Epithelial cell of esophagus (primary cell): ENCODE data around the gene DCLK3.

Experiments
- DNase-seq: peaks from one replicate; pipeline ENCODE4 v3.0.0; 2010; ENCODE audit warnings: low read depth
- H3K4me3 ChIP-seq: 2 replicates; pipeline ENCODE4 v1.5.1; 2011; ENCODE audit warnings: mild to moderate bottlenecking, low read length, control low read depth
- TF ChIP-seq, protein P1 (sequence below): IDR thresholded peaks from 2 replicates; pipeline ENCODE4 v1.5.1; 2011; ENCODE audit warnings: low read depth, mild to moderate bottlenecking, low read length, control low read depth, inconsistent platforms; ENCODE audit not compliant: insufficient read depth; ENCODE audit errors: missing control alignments

The DCLK3 gene

DNA sequence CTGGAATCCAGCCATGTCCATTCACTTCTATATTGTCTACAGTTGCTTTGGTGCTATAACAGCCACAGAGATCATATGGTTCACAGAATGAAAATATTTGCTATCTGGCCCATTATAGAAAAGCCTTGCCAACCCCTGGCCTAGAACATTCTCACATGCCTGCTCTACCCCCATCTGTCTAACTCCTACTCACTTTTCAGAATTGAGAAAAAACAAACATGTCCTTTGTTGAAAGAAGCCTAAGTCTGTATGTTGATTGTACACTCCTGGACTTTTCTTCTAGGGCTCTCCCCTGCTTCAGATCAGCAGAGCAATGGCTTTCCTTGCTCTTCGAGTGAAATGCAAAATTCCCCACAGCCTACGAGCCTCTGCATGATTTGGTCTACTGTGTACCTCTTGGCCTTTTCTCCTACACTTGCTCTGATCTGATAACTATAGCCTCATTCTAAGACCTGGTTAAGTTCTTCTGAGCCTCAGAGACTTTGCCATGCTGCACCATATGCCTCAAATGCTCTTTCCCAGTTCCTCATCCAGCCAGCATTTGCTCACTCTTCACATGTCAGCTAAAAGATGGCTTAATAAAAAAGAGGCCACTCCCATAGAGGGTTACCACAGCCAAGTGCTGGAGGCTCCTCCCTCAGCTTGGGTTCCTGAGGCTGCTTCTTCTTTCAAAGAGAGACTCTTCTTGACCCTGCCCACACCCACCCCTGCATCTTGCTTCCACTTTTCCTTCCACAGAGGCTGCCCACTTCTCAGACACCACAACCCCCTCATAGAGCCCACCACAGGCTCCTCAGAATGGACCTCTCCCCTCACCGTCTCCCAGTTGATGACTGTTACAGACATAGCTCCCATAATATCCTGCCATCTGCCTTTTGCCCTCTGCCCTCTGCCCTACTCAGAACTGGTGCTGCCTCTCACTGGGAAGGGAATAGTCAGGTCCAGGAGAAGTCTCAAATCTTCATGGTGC is 22.9 kb upstream of the DCLK3 start:
- no peak overlapping the region for H3K4me3 ChIP-seq
- no peak for DNase-seq
- TF ChIP-seq, protein P1, sequence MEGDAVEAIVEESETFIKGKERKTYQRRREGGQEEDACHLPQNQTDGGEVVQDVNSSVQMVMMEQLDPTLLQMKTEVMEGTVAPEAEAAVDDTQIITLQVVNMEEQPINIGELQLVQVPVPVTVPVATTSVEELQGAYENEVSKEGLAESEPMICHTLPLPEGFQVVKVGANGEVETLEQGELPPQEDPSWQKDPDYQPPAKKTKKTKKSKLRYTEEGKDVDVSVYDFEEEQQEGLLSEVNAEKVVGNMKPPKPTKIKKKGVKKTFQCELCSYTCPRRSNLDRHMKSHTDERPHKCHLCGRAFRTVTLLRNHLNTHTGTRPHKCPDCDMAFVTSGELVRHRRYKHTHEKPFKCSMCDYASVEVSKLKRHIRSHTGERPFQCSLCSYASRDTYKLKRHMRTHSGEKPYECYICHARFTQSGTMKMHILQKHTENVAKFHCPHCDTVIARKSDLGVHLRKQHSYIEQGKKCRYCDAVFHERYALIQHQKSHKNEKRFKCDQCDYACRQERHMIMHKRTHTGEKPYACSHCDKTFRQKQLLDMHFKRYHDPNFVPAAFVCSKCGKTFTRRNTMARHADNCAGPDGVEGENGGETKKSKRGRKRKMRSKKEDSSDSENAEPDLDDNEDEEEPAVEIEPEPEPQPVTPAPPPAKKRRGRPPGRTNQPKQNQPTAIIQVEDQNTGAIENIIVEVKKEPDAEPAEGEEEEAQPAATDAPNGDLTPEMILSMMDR, result no peak

DNA sequence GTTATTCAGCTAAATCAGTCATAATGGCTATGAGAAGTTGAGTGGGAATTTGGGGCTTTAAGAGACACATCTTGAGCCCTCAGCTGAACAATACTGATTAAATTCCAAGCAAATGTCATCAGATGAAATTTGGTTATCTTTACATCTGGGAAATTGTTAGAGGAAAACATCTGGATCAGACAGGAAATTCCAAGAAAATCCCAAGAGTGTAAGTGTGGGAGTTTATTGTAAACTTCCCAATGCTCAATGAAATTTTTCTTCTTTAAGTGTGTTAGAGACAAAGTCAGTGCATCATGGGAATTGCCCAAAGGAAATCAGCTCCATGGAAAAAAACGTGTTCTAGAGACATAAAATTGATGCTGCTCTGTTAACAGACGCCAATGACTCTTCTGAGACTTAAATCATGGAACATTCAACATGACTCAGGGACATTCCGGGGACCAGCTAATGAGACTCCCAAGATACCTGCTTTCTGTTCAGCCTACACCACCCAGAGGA is 19.8 kb upstream of the DCLK3 start:
- TF ChIP-seq, protein P1, result no peak
- no peak overlapping the region for H3K4me3 ChIP-seq
- DNase-seq, result no peak

DNA sequence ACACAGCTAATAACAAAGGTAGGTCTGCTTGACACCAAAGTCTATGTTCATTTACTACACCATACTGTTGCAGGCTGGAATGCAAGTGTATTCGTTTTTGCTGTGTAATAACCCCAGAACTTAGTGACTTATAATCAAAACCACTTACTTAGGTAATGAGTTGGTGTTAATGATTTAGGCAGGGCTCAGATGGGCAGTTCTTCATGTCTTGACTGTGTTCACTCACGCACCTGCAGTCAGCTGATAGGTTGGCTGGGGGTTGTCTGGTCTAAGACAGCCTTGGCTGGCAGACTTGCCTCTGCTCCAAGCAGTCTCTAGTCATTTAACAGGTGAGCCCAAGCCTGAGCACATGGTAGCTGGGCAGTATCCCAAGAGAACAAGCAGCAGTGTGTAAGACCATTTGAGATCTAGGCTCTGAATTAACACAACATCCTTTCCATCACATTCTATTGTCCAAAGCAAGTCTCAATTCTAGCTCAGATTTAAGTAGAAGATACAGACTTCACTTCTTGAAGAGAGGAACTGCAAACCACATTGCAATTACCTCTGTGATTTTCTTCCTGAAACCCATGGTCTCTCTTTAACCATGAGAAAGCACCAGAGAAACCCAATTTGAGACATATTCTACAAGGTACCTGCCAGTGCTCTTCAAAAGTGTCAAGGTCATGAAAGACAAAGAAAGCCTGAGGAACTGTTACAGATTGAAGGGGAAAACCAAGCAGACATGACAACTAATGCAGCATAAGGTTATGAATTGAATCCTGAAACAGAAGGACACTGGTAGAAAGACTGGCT is 13.3 kb upstream of the DCLK3 start:
- no peak for DNase-seq

DNA sequence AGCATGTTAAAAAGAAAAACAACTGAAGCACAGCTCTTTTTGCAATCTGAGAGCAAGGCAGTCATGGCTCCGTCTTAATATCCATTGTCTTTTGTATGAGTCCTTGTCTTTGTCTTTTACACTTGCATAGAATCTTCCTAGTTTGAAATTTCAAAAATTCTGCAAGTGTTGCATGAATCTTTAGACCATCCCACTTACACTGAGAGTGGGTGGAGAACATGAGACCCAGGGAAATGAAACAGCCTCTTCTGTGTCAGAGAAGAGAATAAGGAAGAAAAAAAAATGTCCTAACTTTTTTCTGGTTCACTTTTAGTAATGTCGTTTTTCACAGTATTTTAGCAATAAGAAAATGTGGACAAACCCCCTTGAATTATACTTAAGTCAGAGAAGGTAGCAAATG is 12.1 kb upstream of the DCLK3 start:
- no peak for DNase-seq
- no peak overlapping the region for H3K4me3 ChIP-seq
- TF ChIP-seq, protein P1, result no peak

More for the DNA sequence above, 13.3 kb upstream of the DCLK3 start:
- TF ChIP-seq, protein P1, result no peak
- H3K4me3 ChIP-seq, result no peak overlapping the region

DNA sequence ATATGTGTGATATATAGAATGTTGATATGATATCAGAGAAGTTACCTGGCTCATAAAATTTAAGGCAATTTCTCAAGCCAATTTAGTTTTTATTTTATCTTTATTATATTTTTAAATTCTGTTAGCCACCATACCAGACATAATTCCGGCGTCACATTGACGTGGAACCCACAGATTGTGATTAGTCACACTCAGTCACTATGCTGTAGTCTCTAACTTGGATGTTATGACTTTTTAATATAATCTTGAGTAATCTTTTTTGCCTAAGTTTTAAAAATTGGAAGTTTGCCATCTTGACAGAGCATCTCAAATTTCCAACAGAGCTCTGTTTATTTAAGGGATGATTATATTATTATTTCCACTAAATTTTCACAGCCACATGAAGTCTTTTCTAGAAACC is 9.7 kb upstream of the DCLK3 start:
- no peak for DNase-seq
- no peak overlapping the region for H3K4me3 ChIP-seq
- TF ChIP-seq, protein P1, result no peak

DNA sequence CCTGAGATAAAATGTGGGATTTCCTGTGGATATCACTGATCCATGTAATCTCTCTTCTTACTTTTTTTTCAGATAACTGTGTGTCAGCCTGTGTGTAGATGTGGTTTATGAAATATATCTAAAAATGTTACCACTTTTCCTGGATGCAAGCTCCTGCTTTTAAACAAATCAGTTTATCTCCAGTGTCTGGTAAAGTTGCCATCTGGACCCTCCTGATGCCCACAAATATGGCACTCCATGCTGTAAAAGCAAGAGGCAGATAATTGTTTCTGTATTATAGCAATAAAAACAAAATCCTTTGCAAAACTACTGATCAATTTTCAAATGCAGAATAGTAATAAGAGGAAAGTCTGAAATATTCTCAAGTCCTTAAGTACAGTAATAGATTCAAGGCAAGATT is 7.6 kb upstream of the DCLK3 start:
- H3K4me3 ChIP-seq, result no peak overlapping the region
- DNase-seq, result no peak
- TF ChIP-seq, protein P1, result no peak
